Retinal pigment epithelial cell (primary cell): ENCODE results near the gene SLC29A2.
A peak's percentile ranks its signal among the peaks of the same experiment; 100 is the strongest.

ENCODE experiments used
- DNase-seq: peaks from one replicate; pipeline ENCODE4 v3.0.0-alpha.2; 2010; ENCODE audit warnings: low read depth
- H3K4me3 ChIP-seq: 2 replicates; pipeline ENCODE4 v1.5.1; 2011; ENCODE audit warnings: mild to moderate bottlenecking, low read length, control low read depth, moderate library complexity
- CTCF ChIP-seq: conservative IDR thresholded peaks from 2 replicates; pipeline ENCODE4 v1.5.1; 2011; ENCODE audit warnings: low read depth, low read length, control low read depth, inconsistent platforms

The SLC29A2 gene

DNA sequence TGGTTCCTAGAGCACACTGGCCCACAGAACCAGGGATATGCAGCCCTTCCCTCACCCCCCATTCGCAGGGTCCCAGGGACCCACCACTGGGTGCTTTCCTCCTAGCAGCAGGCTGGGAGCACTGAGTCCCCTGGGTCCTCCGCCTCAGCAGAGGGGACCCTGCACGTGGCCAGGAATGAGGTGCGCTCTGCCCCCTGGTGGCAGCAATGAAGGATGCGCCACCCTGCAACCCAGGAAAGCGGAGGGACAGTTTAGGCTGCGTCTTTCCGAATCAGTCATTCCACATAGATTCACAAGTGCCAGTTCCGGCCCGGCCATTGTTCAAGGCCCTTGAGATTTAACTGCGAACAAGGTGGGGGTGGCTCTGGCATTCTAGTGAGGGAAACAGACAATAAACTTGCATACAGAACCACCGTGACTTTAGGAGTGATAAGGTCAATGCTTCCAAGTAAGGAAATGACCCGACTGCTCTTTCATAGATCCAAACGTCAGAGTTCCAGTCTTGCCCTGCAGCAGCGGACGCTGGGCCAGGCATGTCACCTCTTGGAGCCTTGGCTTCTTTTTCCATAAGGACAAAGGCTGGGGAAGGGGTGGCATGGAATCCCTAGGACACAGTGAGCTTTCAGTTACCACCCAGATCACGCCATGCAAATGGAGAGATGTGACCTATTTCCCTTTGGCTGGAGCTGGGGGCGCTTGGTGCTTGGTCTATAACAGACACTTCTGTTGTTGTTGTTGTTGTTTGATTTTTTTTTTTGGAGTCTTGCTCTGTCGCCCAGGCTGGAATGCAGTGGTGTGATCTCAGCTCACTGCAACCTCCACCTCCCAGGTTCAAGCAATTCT lies 43.0 kb downstream of the SLC29A2 start:
- DNase-seq = no peak
- H3K4me3 ChIP-seq = no peak overlapping the region
- peak; percentile 90 for TF ChIP-seq CTCF

- no peak for DNase-seq
- no peak overlapping the region for H3K4me3 ChIP-seq
- no peak for TF ChIP-seq CTCF
Observed at GRCh38 chr11:66328031-66328301, 43.6 kb downstream of the SLC29A2 start.

- TF ChIP-seq CTCF = no peak
- H3K4me3 ChIP-seq = no peak overlapping the region
- DNase-seq = no peak
Observed at GRCh38 chr11:66327171-66328030, 44.2 kb downstream of the SLC29A2 start.

GRCh38 chr11:66326261-66327111 lies 45.1 kb downstream of the SLC29A2 start:
- no peak for TF ChIP-seq CTCF
- DNase-seq = no peak
- no peak overlapping the region for H3K4me3 ChIP-seq

- no peak for DNase-seq
- no peak for TF ChIP-seq CTCF
- H3K4me3 ChIP-seq = no peak overlapping the region
Observed at GRCh38 chr11:66325263-66325671, 46.3 kb downstream of the SLC29A2 start.

DNA sequence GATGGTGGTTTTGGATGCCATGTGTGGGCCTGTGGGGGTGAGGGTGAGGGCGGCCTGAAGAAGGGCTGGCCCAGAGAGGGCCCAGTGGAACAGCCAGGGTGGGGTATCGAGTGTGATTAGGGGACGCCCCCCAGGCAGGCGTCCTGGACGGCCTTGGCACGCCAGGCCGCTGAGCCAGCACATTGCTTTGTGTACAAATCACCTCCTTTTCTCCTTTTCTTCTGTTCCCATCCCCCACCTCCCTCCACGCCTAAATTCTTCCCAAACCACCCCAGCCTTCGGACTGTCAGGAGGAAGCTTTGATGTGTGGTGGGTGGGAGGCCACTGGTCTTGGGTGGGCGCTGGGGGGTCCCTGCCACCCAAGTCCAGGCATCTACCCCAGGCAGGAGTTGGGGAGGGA lies 46.9 kb downstream of the SLC29A2 start:
- no peak overlapping the region for H3K4me3 ChIP-seq
- TF ChIP-seq CTCF = no peak
- DNase-seq = no peak
